Neural cell (in vitro differentiated cells): ENCODE measurements around the gene RFT1. TPM values are rescaled to one million over a fixed set of nuclear protein-coding genes. Genes with fewer than 3 reads are reported as not detected.

Experiments
- H2AFZ ChIP-seq: fragments of 200-600, 300-800 bp; sonication (generic), shearing (Covaris generic); 2 replicates; pipeline ENCODE4 v1.6.0; 2014; ENCODE audit warnings: low read depth, mild to moderate bottlenecking, antibody characterized with exemption, low read length, moderate library complexity
- H3F3A ChIP-seq: fragments of 200-600 bp; shearing (Covaris generic); 2 replicates; pipeline ENCODE4 v1.6.1; 2016; ENCODE audit warnings: mild to moderate bottlenecking, moderate library complexity, mixed read lengths, antibody characterized with exemption, low read length; ENCODE audit not compliant: insufficient read depth, poor library complexity, severe bottlenecking
- H3K27ac ChIP-seq: fragments of 200-600, 300-800 bp; sonication (generic), shearing (Covaris generic); 2 replicates; pipeline ENCODE4 v1.5.1; 2014; ENCODE audit warnings: mild to moderate bottlenecking, low read length, moderate library complexity
- H3K27me3 ChIP-seq: fragments of 300-800, 200-600 bp; sonication (generic), shearing (Covaris generic); 2 replicates; pipeline ENCODE4 v1.6.0; 2014; ENCODE audit warnings: mild to moderate bottlenecking, low read depth, low read length, moderate library complexity; ENCODE audit not compliant: insufficient read depth
- H3K36me3 ChIP-seq: fragments of 300-800, 200-600 bp; sonication (generic), shearing (Covaris generic); 2 replicates; pipeline ENCODE4 v1.5.1; 2014; ENCODE audit warnings: mild to moderate bottlenecking, antibody characterized with exemption, low read length, moderate library complexity; ENCODE audit not compliant: insufficient read depth
- H3K4me2 ChIP-seq: fragments of 300-800, 200-600 bp; sonication (generic), shearing (Covaris generic); 2 replicates; pipeline ENCODE4 v1.6.0; 2014; ENCODE audit warnings: mild to moderate bottlenecking, low read length
- H3K4me3 ChIP-seq: fragments of 300-800, 200-600 bp; sonication (generic), shearing (Covaris generic); 2 replicates; pipeline ENCODE4 v1.5.1; 2014; ENCODE audit warnings: mild to moderate bottlenecking, low read length, moderate library complexity
- H3K79me2 ChIP-seq: fragments of 200-600 bp; shearing (Covaris generic); replicated peaks from 2 replicates; pipeline ENCODE4 v1.6.0; 2014; ENCODE audit warnings: mild to moderate bottlenecking, low read length, moderate library complexity; ENCODE audit not compliant: insufficient read depth
- H3K9ac ChIP-seq: fragments of 300-800, 200-600 bp; sonication (generic), shearing (Covaris generic); 2 replicates; pipeline ENCODE4 v1.6.1; 2016; ENCODE audit warnings: mild to moderate bottlenecking, low read length, mixed read lengths
- H3K9me2 ChIP-seq: fragments of 200-600 bp; shearing (Covaris generic); 2 replicates; pipeline ENCODE4 v1.6.1; 2016; ENCODE audit warnings: mild to moderate bottlenecking, low read length, mixed read lengths; ENCODE audit not compliant: insufficient read depth
- H3K9me3 ChIP-seq: fragments of 200-600, 300-800 bp; sonication (generic), shearing (Covaris generic); 2 replicates; pipeline ENCODE4 v1.6.1; 2016; ENCODE audit warnings: mild to moderate bottlenecking, mixed run types, low read length, moderate library complexity, mixed read lengths
- H4K20me1 ChIP-seq: fragments of 200-600 bp; shearing (Covaris generic); 2 replicates; pipeline ENCODE4 v1.6.1; 2016; ENCODE audit warnings: mild to moderate bottlenecking, mixed run types; ENCODE audit not compliant: insufficient read depth
- CTCF ChIP-seq: fragments of 450-650 bp; IDR thresholded peaks from 2 replicates; pipeline ENCODE4 v1.5.1; 2014; ENCODE audit warnings: antibody characterized with exemption, mild to moderate bottlenecking, moderate library complexity; ENCODE audit not compliant: poor library complexity, severe bottlenecking
- EP300 ChIP-seq: fragments of 450-650 bp; conservative IDR thresholded peaks from 2 replicates; pipeline ENCODE4 v1.6.1; 2014; ENCODE audit warnings: antibody characterized with exemption, mild to moderate bottlenecking, moderate library complexity; ENCODE audit not compliant: poor library complexity, severe bottlenecking
- EZH2 ChIP-seq: fragments of 200-600, 300-800 bp; shearing (Covaris generic), sonication (generic); IDR thresholded peaks from 2 replicates; pipeline ENCODE4 v1.6.1; 2014; ENCODE audit warnings: antibody characterized with exemption, low read length, borderline replicate concordance, mild to moderate bottlenecking; ENCODE audit not compliant: insufficient read depth, poor library complexity, severe bottlenecking
- MXI1 ChIP-seq: fragments of 450-650 bp; conservative IDR thresholded peaks from 2 replicates; pipeline ENCODE4 v1.6.1; 2014; ENCODE audit warnings: antibody characterized with exemption, mild to moderate bottlenecking; ENCODE audit not compliant: poor library complexity, severe bottlenecking
- POLR2AphosphoS5 ChIP-seq: IDR thresholded peaks from 2 replicates; pipeline ENCODE4 v1.6.1; 2012
- RAD21 ChIP-seq: fragments of 450-650 bp; conservative IDR thresholded peaks from 2 replicates; pipeline ENCODE4 v1.6.1; 2014; ENCODE audit warnings: antibody characterized with exemption, mild to moderate bottlenecking, moderate library complexity
- REST ChIP-seq: IDR thresholded peaks from 2 replicates; pipeline ENCODE4 v1.6.1; 2012; ENCODE audit warnings: borderline replicate concordance
- SMC3 ChIP-seq: fragments of 450-650 bp; conservative IDR thresholded peaks from 2 replicates; pipeline ENCODE4 v1.6.1; 2014; ENCODE audit warnings: antibody characterized with exemption, mild to moderate bottlenecking, moderate library complexity; ENCODE audit not compliant: poor library complexity
- TAF1 ChIP-seq: IDR thresholded peaks from 2 replicates; pipeline ENCODE4 v1.6.1; 2012; ENCODE audit warnings: low read depth
- polyA plus RNA-seq: library from polyadenylated mRNA; depleted of rRNA; stranded (reverse); fragments of >200 nt; gene quantifications from 2 replicates; pipeline ENCODE4 v1.2.3, GENCODE V29; 2014

The RFT1 gene
- polyA plus RNA-seq, 1 donor from 2014 or later = 6.1 TPM

DNA sequence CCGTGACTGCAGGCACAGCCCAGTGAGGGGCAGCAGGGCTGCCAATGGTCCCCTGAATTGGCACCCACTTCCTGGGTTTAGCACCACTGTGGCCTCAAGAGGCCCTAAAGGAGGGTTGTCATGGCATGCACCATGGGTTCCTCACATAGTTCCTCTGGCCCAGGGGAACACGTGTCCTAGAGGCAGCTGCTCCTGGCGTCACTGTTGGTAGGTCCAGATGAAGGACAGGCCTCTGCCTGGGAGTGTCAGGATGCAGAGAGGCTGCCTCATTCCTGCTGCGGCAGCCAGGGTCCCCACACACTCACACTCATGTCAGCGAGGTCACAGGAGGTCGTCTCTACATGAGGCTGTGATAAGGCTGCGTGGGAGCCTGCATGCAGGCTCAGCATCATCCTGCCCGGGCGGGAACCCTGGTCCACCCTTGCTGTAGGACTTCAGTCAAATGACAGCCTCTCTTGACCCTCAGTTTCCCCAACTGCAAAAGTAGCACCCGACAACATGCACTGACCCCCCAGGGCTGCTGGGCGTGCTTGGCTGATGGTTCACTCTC lies 58.3 kb downstream of the RFT1 start:
- no peaks in the 10 kb centered on the region for H4K20me1 ChIP-seq
- H3K9me2 ChIP-seq = no peaks in the 10 kb centered on the region
- no peaks in the 10 kb centered on the region for H3K36me3 ChIP-seq
- no peak overlapping the region for H3K27ac ChIP-seq
- H3K4me2 ChIP-seq = no peak overlapping the region
- TF ChIP-seq TAF1 (no peak), POLR2AphosphoS5 (no peak), CTCF (no peak), RAD21 (no peak), EZH2 (no peak)
- peak overlapping the region; percentile 33 for H3K9ac ChIP-seq
- no peaks in the 10 kb centered on the region for H3K9me3 ChIP-seq
- no peaks in the 10 kb centered on the region for H3K27me3 ChIP-seq
- H3F3A ChIP-seq = no peaks in the 10 kb centered on the region
- H3K4me3 ChIP-seq = peak overlapping the region; percentile 41
- no peaks in the 10 kb centered on the region for H3K79me2 ChIP-seq
- H2AFZ ChIP-seq = peak overlapping the region; percentile 82

- TF ChIP-seq EP300 (no peak), SMC3 (no peak), POLR2AphosphoS5 (no peak)
- H3F3A ChIP-seq = no peaks in the 10 kb centered on the region
Measured at GRCh38 chr3:53069422-53070068, 60.7 kb downstream of the RFT1 start.

DNA sequence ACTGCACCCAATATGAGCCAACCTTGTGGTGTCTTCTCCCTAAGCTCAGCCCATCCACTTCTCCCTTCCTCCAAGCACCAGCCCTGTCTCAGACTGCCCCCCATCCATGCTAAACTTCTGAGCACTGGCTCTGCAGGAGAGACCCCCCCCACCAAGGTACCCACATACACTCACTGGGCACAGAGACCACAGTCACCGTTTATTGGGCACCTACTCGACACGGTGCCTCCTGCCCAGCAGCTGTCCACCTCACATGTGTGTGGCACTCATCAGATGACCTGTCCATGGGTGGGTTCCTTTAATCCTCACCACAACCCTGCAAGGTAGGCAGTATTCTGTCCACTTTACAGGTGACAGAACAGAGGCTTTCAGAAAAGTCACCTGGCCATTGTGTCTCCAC lies 62.1 kb downstream of the RFT1 start:
- Histone ChIP-seq H3K36me3 (no peaks in the 10 kb centered on the region), H4K20me1 (no peaks in the 10 kb centered on the region), H3K4me3 (no peak overlapping the region), H2AFZ (no peak overlapping the region), H3K27me3 (no peaks in the 10 kb centered on the region), H3K4me2 (no peak overlapping the region), H3K27ac (no peak overlapping the region), H3K9me3 (no peaks in the 10 kb centered on the region), H3F3A (no peaks in the 10 kb centered on the region), H3K9ac (no peak overlapping the region), H3K9me2 (no peaks in the 10 kb centered on the region), H3K79me2 (no peaks in the 10 kb centered on the region)
- TF ChIP-seq SMC3 (no peak), REST (no peak), MXI1 (no peak), EZH2 (no peak), RAD21 (no peak), EP300 (no peak), POLR2AphosphoS5 (no peak), TAF1 (no peak), CTCF (no peak)

More at GRCh38 chr3:53069422-53070068, 60.7 kb downstream of the RFT1 start:
- Histone ChIP-seq H3K9me3 (no peaks in the 10 kb centered on the region), H4K20me1 (no peaks in the 10 kb centered on the region), H2AFZ (no peak overlapping the region), H3K4me3 (no peak overlapping the region), H3K4me2 (no peak overlapping the region), H3K9ac (no peak overlapping the region), H3K79me2 (no peaks in the 10 kb centered on the region), H3K36me3 (no peaks in the 10 kb centered on the region), H3K27me3 (no peaks in the 10 kb centered on the region), H3K27ac (no peak overlapping the region), H3K9me2 (no peaks in the 10 kb centered on the region)
